Right atrium auricular region (tissue), 2 donors: ENCODE data around the gene ATP6V0E2. TPM values are rescaled to one million over a fixed set of nuclear protein-coding genes. Genes with fewer than 3 reads are reported as not detected.

Source experiments
- DNase-seq: peaks from one replicate; pipeline ENCODE4 v3.0.0-alpha.2; 2019; ENCODE audit warnings: low spot score
- H3K27ac ChIP-seq, 2 donors: fragments of 200-600 bp; sonication (generic); 1 replicate in 1 of 2; 2 replicates in 1 of 2; pipeline ENCODE4 v1.5.1; 2016 to 2019
- H3K27me3 ChIP-seq, 2 donors: fragments of 200-600 bp; sonication (generic); one replicate each; pipeline versions ENCODE4 v1.5.1 to v1.6.0; 2017 to 2019
- H3K36me3 ChIP-seq: fragments of 200-600 bp; sonication (generic); one replicate; pipeline ENCODE4 v1.5.1; 2016
- H3K4me1 ChIP-seq, 2 donors: fragments of 200-600 bp; sonication (generic); one replicate each; pipeline versions ENCODE4 v1.5.1 to v1.6.0; 2017 to 2019
- H3K4me3 ChIP-seq, 2 donors: fragments of 200-600 bp; sonication (generic); 1 replicate in 1 of 2; 2 replicates in 1 of 2; pipeline ENCODE4 v1.5.1; 2017 to 2019; ENCODE audit warnings: mild to moderate bottlenecking in 1 of 2, moderate library complexity in 1 of 2
- H3K9me3 ChIP-seq, 2 donors: fragments of 200-600 bp; sonication (generic); one replicate each; pipeline ENCODE4 v1.5.1; 2019
- total RNA-seq, 2 donors: library from RNA; depleted of rRNA; stranded (reverse); fragments of >200 nt; gene quantifications; one replicate each; pipeline ENCODE4 v1.1.0, GENCODE V29; 2016
- TF ChIP-seq, protein P1 (sequence below), 2 donors: fragments of 200-600 bp; sonication (generic); IDR thresholded peaks; one replicate each; pipeline ENCODE4 v1.5.1; 2019; ENCODE audit warnings: antibody characterized with exemption in 2 of 2

ATP6V0E2 gene
- total RNA-seq, 2 donors from 2014 or later, result 60.7 to 122 TPM

GRCh38 chr7:149845257-149845980 is 28.4 kb upstream of the ATP6V0E2 start:
- TF ChIP-seq, protein P1, sequence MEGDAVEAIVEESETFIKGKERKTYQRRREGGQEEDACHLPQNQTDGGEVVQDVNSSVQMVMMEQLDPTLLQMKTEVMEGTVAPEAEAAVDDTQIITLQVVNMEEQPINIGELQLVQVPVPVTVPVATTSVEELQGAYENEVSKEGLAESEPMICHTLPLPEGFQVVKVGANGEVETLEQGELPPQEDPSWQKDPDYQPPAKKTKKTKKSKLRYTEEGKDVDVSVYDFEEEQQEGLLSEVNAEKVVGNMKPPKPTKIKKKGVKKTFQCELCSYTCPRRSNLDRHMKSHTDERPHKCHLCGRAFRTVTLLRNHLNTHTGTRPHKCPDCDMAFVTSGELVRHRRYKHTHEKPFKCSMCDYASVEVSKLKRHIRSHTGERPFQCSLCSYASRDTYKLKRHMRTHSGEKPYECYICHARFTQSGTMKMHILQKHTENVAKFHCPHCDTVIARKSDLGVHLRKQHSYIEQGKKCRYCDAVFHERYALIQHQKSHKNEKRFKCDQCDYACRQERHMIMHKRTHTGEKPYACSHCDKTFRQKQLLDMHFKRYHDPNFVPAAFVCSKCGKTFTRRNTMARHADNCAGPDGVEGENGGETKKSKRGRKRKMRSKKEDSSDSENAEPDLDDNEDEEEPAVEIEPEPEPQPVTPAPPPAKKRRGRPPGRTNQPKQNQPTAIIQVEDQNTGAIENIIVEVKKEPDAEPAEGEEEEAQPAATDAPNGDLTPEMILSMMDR (IDR thresholded peaks at IDR 0.05), result no peak
- no peaks in the 10 kb centered on the region for H3K9me3 ChIP-seq
- DNase-seq, result no peak
- H3K36me3 ChIP-seq, result peaks cover 13% of the 10 kb centered on the region
- no peak overlapping the region for H3K4me3 ChIP-seq
- no peak overlapping the region for H3K27ac ChIP-seq
- no peaks in the 10 kb centered on the region for H3K4me1 ChIP-seq
- no peaks in the 10 kb centered on the region for H3K27me3 ChIP-seq

DNA sequence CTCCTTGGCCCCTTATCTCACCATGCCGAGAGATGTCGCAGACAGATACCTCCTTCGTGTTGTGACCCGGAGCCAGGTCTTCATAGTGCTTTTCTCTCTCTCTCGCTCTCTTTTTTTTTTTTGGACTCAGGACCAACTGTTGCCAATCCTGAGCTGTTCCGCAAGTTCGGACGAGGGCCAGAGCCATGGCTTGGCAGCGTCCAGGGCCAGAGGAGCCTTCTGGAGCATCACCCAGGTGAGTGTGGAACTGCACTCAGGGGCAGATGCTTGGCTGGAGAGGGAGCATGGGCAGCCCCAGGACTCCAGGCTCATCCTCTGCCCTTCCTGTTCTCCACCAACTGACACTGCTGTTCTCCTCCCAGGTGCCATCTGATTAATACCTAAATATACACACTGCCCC is 27.7 kb upstream of the ATP6V0E2 start:
- Histone ChIP-seq H3K36me3 (peaks cover 13% of the 10 kb centered on the region), H3K27ac (no peak overlapping the region), H3K4me3 (no peak overlapping the region), H3K27me3 (no peaks in the 10 kb centered on the region), H3K9me3 (no peaks in the 10 kb centered on the region), H3K4me1 (no peaks in the 10 kb centered on the region)
- TF ChIP-seq, protein P1 (IDR thresholded peaks at IDR 0.05), result no peak
- DNase-seq, result no peak

- Histone ChIP-seq H3K4me3 (no peak overlapping the region), H3K27ac (no peak overlapping the region), H3K36me3 (peaks cover 13% of the 10 kb centered on the region), H3K27me3 (no peaks in the 10 kb centered on the region), H3K4me1 (no peaks in the 10 kb centered on the region), H3K9me3 (no peaks in the 10 kb centered on the region)
- TF ChIP-seq, protein P1 (IDR thresholded peaks at IDR 0.05), result no peak
- DNase-seq, result no peak
Measured at GRCh38 chr7:149846436-149847046, 27.2 kb upstream of the ATP6V0E2 start.

DNA sequence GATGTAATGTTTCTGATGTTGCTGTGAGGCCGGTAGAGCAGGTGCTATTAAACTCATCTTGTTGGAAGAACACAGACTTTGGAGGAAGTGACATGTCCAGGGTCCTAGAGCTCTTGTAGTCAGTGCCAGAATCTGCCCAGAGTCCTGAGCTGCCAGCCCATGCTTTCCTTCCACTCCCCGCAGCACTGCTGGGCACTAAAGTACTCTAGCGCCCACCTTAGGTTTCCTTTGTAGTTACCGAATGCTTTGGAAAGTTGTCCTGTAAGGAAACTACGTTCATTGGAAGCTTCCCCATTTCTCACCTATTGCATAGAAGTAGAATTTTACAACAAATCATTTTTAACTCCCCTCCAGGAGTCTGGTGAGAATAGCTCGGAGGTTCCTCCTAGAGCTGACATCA is 24.6 kb upstream of the ATP6V0E2 start:
- Histone ChIP-seq H3K27ac (no peak overlapping the region), H3K27me3 (no peaks in the 10 kb centered on the region), H3K4me1 (no peaks in the 10 kb centered on the region), H3K9me3 (no peaks in the 10 kb centered on the region), H3K36me3 (peaks cover 20% of the 10 kb centered on the region), H3K4me3 (no peak overlapping the region)
- TF ChIP-seq, protein P1 (IDR thresholded peaks at IDR 0.05), result no peak
- no peak for DNase-seq

DNA sequence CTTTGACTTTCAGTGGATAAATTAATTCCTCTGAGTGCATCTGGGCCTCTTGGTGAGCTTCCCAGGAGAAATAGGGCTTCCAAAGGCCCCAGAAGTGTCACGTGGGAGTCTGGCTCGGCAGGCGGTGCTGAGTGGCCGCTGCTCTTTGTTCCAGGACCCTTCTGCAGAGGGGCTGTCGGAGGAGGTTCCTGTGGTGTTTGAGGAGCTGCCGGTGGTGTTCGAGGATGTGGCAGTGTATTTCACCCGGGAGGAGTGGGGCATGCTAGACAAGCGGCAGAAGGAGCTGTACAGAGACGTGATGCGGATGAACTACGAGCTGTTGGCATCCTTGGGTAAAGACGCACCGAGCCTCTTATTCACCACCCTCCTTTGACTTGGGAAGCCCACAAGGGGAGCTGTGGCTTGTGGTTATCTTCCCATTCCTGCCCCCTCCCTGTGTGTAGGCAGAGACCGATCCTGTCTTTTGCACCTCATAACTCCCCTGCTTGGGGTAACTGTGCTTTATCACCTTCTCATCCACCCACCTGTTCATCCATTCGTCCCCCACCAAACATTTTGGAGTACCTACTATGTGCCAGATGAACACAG is 23.7 kb upstream of the ATP6V0E2 start:
- DNase-seq, result no peak
- Histone ChIP-seq H3K9me3 (no peaks in the 10 kb centered on the region), H3K27me3 (no peaks in the 10 kb centered on the region), H3K4me3 (no peak overlapping the region), H3K36me3 (peaks cover 20% of the 10 kb centered on the region), H3K4me1 (peaks cover 0 to 4% of the 10 kb centered on the region in 2 donors), H3K27ac (no peak overlapping the region)
- TF ChIP-seq, protein P1 (IDR thresholded peaks at IDR 0.05), result no peak
